Measurements from ENCODE around the gene HUNK.

HUNK gene

DNA sequence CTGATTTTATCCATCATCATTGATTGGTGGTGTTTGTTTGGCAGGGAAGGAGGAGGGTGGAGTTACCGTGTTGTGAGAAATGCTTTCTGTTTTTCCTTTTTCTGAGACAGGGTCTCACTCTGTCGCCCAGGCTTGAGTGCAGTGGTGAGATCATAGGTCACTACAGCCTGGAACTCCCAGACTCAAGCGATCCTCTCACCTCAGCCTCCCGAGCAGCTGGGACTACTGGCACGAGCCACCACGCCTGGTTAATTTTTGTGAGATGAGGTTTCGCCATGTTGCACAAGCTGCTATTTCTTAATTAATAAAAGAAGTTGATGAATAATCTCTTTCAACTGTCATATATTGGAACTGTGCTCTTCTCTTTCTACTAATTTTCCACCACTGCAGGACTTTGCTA lies 44.3 kb downstream of the HUNK start:
- H3K27me3 ChIP-seq (replicated peaks; ENCODE audit: control insufficient read depth, insufficient read depth, low read length) = no peaks in the 10 kb centered on the region
- H3K36me3 ChIP-seq (ENCODE audit: control insufficient read depth, insufficient read depth, low read length) = no peaks in the 10 kb centered on the region
- TF ChIP-seq, protein P1, sequence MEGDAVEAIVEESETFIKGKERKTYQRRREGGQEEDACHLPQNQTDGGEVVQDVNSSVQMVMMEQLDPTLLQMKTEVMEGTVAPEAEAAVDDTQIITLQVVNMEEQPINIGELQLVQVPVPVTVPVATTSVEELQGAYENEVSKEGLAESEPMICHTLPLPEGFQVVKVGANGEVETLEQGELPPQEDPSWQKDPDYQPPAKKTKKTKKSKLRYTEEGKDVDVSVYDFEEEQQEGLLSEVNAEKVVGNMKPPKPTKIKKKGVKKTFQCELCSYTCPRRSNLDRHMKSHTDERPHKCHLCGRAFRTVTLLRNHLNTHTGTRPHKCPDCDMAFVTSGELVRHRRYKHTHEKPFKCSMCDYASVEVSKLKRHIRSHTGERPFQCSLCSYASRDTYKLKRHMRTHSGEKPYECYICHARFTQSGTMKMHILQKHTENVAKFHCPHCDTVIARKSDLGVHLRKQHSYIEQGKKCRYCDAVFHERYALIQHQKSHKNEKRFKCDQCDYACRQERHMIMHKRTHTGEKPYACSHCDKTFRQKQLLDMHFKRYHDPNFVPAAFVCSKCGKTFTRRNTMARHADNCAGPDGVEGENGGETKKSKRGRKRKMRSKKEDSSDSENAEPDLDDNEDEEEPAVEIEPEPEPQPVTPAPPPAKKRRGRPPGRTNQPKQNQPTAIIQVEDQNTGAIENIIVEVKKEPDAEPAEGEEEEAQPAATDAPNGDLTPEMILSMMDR (IDR thresholded peaks at IDR 0.05; ENCODE audit: insufficient read depth, low read length, poor library complexity, severe bottlenecking) = no peak
- no peak overlapping the region for H3K4me3 ChIP-seq (replicated peaks; ENCODE audit: low read depth, low read length)
- no peak for DNase-seq (ENCODE audit: extremely low read depth, insufficient read length)

DNA sequence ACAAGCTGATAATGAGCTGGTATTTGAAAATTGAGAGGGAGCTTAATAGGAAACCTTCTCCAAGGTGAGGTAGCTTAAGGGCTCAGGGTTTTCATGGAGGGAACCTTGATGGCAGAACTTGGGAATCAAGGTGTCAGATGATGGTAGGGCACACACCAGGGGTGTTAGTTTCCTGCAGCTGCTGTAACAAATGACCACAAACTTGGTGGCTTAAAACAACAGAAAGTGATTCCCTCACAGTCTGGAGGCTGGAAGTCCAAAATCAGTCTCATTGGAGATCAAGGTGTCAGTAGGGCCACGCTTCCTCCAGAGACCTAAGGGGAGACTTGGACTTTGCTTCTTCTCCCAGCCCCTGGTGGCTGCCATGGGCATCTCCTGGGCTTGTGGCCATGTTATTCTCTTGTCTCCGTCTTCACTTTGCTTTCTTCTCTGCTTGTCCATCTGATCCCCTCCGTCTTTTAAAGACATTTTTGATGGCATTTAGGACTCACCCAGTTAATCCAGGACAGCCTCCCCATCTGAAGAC lies 45.5 kb downstream of the HUNK start:
- Histone ChIP-seq H3K27me3 (replicated peaks; ENCODE audit: control insufficient read depth, insufficient read depth, low read length) (no peaks in the 10 kb centered on the region), H3K36me3 (ENCODE audit: control insufficient read depth, insufficient read depth, low read length) (no peaks in the 10 kb centered on the region), H3K4me3 (replicated peaks; ENCODE audit: low read depth, low read length) (no peak overlapping the region)
- no peak for DNase-seq (ENCODE audit: extremely low read depth, insufficient read length)
- TF ChIP-seq, protein P1 (IDR thresholded peaks at IDR 0.05; ENCODE audit: insufficient read depth, low read length, poor library complexity, severe bottlenecking) = no peak

DNA sequence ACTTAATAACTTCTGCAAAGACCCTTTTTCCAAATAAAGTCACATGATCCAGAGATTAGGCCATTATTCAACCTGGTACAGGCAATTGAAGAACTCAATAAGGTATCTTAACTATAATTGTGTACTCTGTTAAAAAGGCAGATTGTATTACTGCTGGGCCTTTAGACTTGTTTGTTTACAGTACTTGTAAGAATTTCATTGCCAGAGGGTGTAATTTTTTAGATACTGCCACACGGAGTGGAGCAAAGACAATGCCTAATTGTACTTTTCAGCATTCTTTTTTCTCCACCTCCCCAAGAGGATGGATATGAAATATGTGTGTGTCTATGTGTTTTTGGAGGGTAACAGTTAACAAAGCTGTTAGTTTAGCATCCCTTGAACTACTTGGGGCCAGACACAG lies 47.5 kb downstream of the HUNK start:
- no peak overlapping the region for H3K4me3 ChIP-seq (replicated peaks; ENCODE audit: low read depth, low read length)
- no peak for DNase-seq (ENCODE audit: extremely low read depth, insufficient read length)
- no peaks in the 10 kb centered on the region for H3K27me3 ChIP-seq (replicated peaks; ENCODE audit: control insufficient read depth, insufficient read depth, low read length)
- no peaks in the 10 kb centered on the region for H3K36me3 ChIP-seq (ENCODE audit: control insufficient read depth, insufficient read depth, low read length)
- TF ChIP-seq, protein P1 (IDR thresholded peaks at IDR 0.05; ENCODE audit: insufficient read depth, low read length, poor library complexity, severe bottlenecking) = no peak

GRCh38 chr21:31921079-31921478 lies 48.3 kb downstream of the HUNK start:
- DNase-seq (ENCODE audit: extremely low read depth, insufficient read length) = no peak
- no peaks in the 10 kb centered on the region for H3K27me3 ChIP-seq (replicated peaks; ENCODE audit: control insufficient read depth, insufficient read depth, low read length)

DNA sequence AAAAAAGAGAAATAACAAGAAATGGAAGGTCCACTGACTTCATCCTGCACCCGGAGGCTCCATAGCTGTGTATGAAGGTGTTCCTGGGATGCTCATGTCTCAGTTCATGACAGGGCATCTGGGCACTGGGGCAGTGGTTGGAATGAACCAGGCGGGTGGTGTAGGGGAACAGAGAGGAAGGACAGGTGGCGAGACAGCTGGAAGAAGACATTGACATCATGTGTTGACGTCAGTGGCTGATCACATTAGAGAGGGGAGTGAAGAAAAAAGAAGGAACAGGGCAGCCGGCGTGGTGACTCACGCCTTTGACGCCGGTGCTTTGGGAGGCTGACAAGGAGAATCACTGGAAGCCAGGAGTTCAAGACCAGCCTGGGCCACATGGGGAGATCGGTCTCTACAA lies 50.1 kb downstream of the HUNK start:
- no peak for DNase-seq (ENCODE audit: extremely low read depth, insufficient read length)

More at GRCh38 chr21:31921079-31921478, 48.3 kb downstream of the HUNK start:
- TF ChIP-seq, protein P1 (IDR thresholded peaks at IDR 0.05; ENCODE audit: insufficient read depth, low read length, poor library complexity, severe bottlenecking) = no peak
- H3K4me3 ChIP-seq (replicated peaks; ENCODE audit: low read depth, low read length) = no peak overlapping the region
- H3K36me3 ChIP-seq (ENCODE audit: control insufficient read depth, insufficient read depth, low read length) = no peaks in the 10 kb centered on the region

More for the DNA sequence above, 50.1 kb downstream of the HUNK start:
- Histone ChIP-seq H3K27me3 (replicated peaks; ENCODE audit: control insufficient read depth, insufficient read depth, low read length) (no peaks in the 10 kb centered on the region), H3K4me3 (replicated peaks; ENCODE audit: low read depth, low read length) (no peak overlapping the region), H3K36me3 (ENCODE audit: control insufficient read depth, insufficient read depth, low read length) (no peaks in the 10 kb centered on the region)
- TF ChIP-seq, protein P1 (IDR thresholded peaks at IDR 0.05; ENCODE audit: insufficient read depth, low read length, poor library complexity, severe bottlenecking) = no peak
